OCI-LY7 (cell line): ENCODE results near the gene MDGA2. TPM values are rescaled to one million over a fixed set of nuclear protein-coding genes. Genes with fewer than 3 reads are reported as not detected.
"Not testable (repeated sequence)": the region's sequence is repeated elsewhere in the genome, so short reads cannot be mapped to it uniquely, and the experiment has no call there.

Experiments used
- BruUV-seq: library from RNA; stranded (reverse); fragments of 400-500 nt; replicated peaks from 2 replicates; lab custom pipeline; 2021; lab: Mats Ljungman, UMichigan
- CTCF ChIA-PET: fragments of 300-600 bp; sonication (Branson Sonifier 250); formaldehyde crosslinking; loops from one replicate; lab custom pipeline; 2022; ENCODE audit warnings: antibody characterized with exemption; ENCODE audit not compliant: unreplicated experiment; lab: Charles Lee
- POLR2A ChIA-PET: fragments of 300-600 bp; sonication (Branson Sonifier 250); formaldehyde crosslinking; loops from one replicate; lab custom pipeline; 2022; ENCODE audit warnings: antibody characterized with exemption; lab: Charles Lee
- DNase-seq: peaks from one replicate; pipeline ENCODE4 v3.0.0-alpha.2; 2015; ENCODE audit warnings: low spot score
- H2AFZ ChIP-seq: fragments of 200-600 bp; sonication (generic), shearing (Covaris generic); 2 replicates; pipeline ENCODE4 v1.6.1; 2014; ENCODE audit warnings: mild to moderate bottlenecking, antibody characterized with exemption, low read length, moderate library complexity
- H3K27ac ChIP-seq: fragments of 200-600 bp; sonication (generic); 2 replicates; pipeline ENCODE4 v1.5.1; 2014; ENCODE audit warnings: mixed run types, low read depth, mild to moderate bottlenecking, moderate library complexity, low read length, inconsistent platforms; ENCODE audit not compliant: poor library complexity, severe bottlenecking
- H3K36me3 ChIP-seq: fragments of 200-600 bp; sonication (generic); 2 replicates; pipeline ENCODE4 v1.6.1; 2014; ENCODE audit warnings: mild to moderate bottlenecking, antibody characterized with exemption, low read length, moderate library complexity, mixed read lengths; ENCODE audit not compliant: insufficient read depth
- H3K4me1 ChIP-seq: fragments of 200-600 bp; sonication (generic); 2 replicates; pipeline ENCODE4 v1.5.1; 2014; ENCODE audit warnings: mild to moderate bottlenecking, low read length; ENCODE audit not compliant: insufficient read depth, poor library complexity, severe bottlenecking
- H3K4me2 ChIP-seq: fragments of 200-600 bp; sonication (generic); 2 replicates; pipeline ENCODE4 v1.6.1; 2014; ENCODE audit warnings: mild to moderate bottlenecking, low read length
- H3K4me3 ChIP-seq: fragments of 200-600 bp; sonication (generic); 2 replicates; pipeline ENCODE4 v1.5.1; 2014; ENCODE audit warnings: mild to moderate bottlenecking, low read depth, low read length; ENCODE audit not compliant: poor library complexity, severe bottlenecking
- H3K79me2 ChIP-seq: fragments of 200-600 bp; sonication (generic); 2 replicates; pipeline ENCODE4 v1.6.1; 2016; ENCODE audit warnings: low read depth, mild to moderate bottlenecking, low read length, moderate library complexity, mixed read lengths; ENCODE audit not compliant: insufficient read depth
- H3K9me2 ChIP-seq: fragments of 200-600 bp; sonication (generic); 2 replicates; pipeline ENCODE4 v1.6.1; 2016; ENCODE audit warnings: mild to moderate bottlenecking, low read length, mixed read lengths; ENCODE audit not compliant: insufficient read depth
- H3K9me3 ChIP-seq: fragments of 200-600 bp; sonication (generic); 2 replicates; pipeline ENCODE4 v1.6.1; 2014; ENCODE audit warnings: mild to moderate bottlenecking, mixed run types, low read length, mixed read lengths
- H4K20me1 ChIP-seq: fragments of 200-600 bp; sonication (generic); 2 replicates; pipeline ENCODE4 v1.6.1; 2014; ENCODE audit warnings: mild to moderate bottlenecking, antibody characterized with exemption, low read length, moderate library complexity, mixed read lengths; ENCODE audit not compliant: insufficient read depth
- EZH2phosphoT487 ChIP-seq: fragments of 200-600 bp; sonication (generic); IDR thresholded peaks from 2 replicates; pipeline ENCODE4 v1.6.1; 2018; ENCODE audit warnings: low read depth, borderline replicate concordance, mild to moderate bottlenecking, mixed run types, antibody characterized with exemption, low read length, moderate library complexity, mixed read lengths
- intact Hi-C: fragments of 100-400 bp; cut with micrococcal nuclease; formaldehyde crosslinking; loops from one replicate; pipeline ENCODE4 v1.10.0; 2022; ENCODE audit not compliant: unreplicated experiment
- total RNA-seq, 2 experiments: library from RNA; depleted of rRNA in 1 of 2; stranded (reverse); fragments of >200 nt in 1 of 2; shearing (Covaris generic) in 1 of 2; gene quantifications; 2 replicates each; pipeline ENCODE4 v1.2.3, GENCODE V29; 2014 to 2022
- TF ChIP-seq, protein P1 (sequence below): fragments of 200-600 bp; sonication (generic); conservative IDR thresholded peaks from 2 replicates; pipeline ENCODE4 v1.5.1; 2014; ENCODE audit warnings: mild to moderate bottlenecking, antibody characterized with exemption, low read length, moderate library complexity, mixed read lengths

Gene MDGA2
- total RNA-seq, 2 experiments from 2014 or later: not detected

DNA sequence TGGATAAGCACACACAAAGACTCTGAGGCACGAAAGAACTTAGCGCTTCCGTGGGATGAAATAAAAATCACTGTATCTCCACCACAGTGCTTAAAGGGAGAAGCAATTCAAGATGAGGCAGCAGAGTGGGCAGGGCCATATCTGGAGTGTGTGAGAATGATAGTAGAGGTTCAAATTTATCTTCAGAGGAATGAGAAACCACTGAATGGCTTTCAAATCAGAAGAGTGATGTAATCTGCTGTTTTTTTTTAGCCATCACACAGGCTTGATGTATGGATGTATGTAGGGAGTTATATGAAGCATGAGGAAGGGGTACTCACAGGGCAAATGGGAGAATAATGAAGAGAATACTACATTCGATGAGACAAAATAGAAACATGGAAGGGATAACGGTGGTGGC, 24.1 kb downstream of the MDGA2 start:
- ChIA-PET POLR2A (no interaction called here), CTCF (no interaction called here)
- H3K4me2 ChIP-seq: no peak overlapping the region
- no peak overlapping the region for H3K27ac ChIP-seq
- H4K20me1 ChIP-seq: no peaks in the 10 kb centered on the region
- H3K79me2 ChIP-seq: no peaks in the 10 kb centered on the region
- intact Hi-C loops: no loop called here
- no peak overlapping the region for H3K4me3 ChIP-seq
- TF ChIP-seq, protein P1, sequence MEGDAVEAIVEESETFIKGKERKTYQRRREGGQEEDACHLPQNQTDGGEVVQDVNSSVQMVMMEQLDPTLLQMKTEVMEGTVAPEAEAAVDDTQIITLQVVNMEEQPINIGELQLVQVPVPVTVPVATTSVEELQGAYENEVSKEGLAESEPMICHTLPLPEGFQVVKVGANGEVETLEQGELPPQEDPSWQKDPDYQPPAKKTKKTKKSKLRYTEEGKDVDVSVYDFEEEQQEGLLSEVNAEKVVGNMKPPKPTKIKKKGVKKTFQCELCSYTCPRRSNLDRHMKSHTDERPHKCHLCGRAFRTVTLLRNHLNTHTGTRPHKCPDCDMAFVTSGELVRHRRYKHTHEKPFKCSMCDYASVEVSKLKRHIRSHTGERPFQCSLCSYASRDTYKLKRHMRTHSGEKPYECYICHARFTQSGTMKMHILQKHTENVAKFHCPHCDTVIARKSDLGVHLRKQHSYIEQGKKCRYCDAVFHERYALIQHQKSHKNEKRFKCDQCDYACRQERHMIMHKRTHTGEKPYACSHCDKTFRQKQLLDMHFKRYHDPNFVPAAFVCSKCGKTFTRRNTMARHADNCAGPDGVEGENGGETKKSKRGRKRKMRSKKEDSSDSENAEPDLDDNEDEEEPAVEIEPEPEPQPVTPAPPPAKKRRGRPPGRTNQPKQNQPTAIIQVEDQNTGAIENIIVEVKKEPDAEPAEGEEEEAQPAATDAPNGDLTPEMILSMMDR: no peak
- TF ChIP-seq EZH2phosphoT487: no peak
- no peak for DNase-seq
- no peaks in the 10 kb centered on the region for H3K9me2 ChIP-seq
- H3K36me3 ChIP-seq: no peaks in the 10 kb centered on the region
- H2AFZ ChIP-seq: no peak overlapping the region
- BruUV-seq: no TSS peak
- H3K9me3 ChIP-seq: no peaks in the 10 kb centered on the region
- H3K4me1 ChIP-seq: no peaks in the 10 kb centered on the region

DNA sequence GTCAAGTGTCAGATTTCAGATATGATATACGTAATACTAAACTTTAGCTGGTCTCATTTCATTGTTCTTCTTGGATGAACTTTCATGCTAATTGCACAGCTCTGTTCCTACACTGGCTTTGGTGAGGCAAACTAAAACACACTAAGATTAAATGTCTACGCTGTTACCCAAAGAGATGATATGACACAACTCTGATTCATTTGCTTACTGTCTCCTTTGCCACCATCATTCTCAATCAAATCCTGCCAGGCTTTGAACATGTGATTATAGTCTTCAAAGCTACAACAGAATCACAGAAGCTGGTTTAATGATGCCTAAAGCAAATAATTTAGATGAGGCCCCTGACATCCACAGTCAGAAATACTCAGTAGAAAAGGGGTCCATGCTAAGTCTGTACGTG, 37.7 kb downstream of the MDGA2 start:
- ChIA-PET POLR2A (interaction anchor here (0.9 kb wide), 1 partner anchor 9 kb away, joined by 3 read pairs; no protein-coding TSS in a partner anchor), CTCF (no interaction called here)
- no peak overlapping the region for H3K4me3 ChIP-seq
- no peaks in the 10 kb centered on the region for H3K9me3 ChIP-seq
- H2AFZ ChIP-seq: no peak overlapping the region
- no peak for DNase-seq
- no peak for TF ChIP-seq EZH2phosphoT487
- TF ChIP-seq, protein P1: no peak
- H3K4me1 ChIP-seq: no peaks in the 10 kb centered on the region
- H3K4me2 ChIP-seq: no peak overlapping the region
- no peak overlapping the region for H3K27ac ChIP-seq
- H4K20me1 ChIP-seq: no peaks in the 10 kb centered on the region
- no peaks in the 10 kb centered on the region for H3K36me3 ChIP-seq
- H3K79me2 ChIP-seq: no peaks in the 10 kb centered on the region
- no peaks in the 10 kb centered on the region for H3K9me2 ChIP-seq
- BruUV-seq: no TSS peak
- intact Hi-C loops: no loop called here

GRCh38 chr14:47626151-47627035, 49.0 kb downstream of the MDGA2 start:
- H3K27ac ChIP-seq: no peak overlapping the region
- no peak overlapping the region for H3K4me2 ChIP-seq
- BruUV-seq: no TSS peak
- no peaks in the 10 kb centered on the region for H3K36me3 ChIP-seq
- ChIA-PET CTCF (no interaction called here), POLR2A (no interaction called here)
- H3K4me3 ChIP-seq: no peak overlapping the region
- no peaks in the 10 kb centered on the region for H3K9me3 ChIP-seq
- intact Hi-C loops: no loop called here
- no peak overlapping the region for H2AFZ ChIP-seq
- no peak for TF ChIP-seq EZH2phosphoT487
- TF ChIP-seq, protein P1: no peak
- H4K20me1 ChIP-seq: no peaks in the 10 kb centered on the region
- no peaks in the 10 kb centered on the region for H3K9me2 ChIP-seq
- H3K4me1 ChIP-seq: no peaks in the 10 kb centered on the region
- no peak for DNase-seq
- H3K79me2 ChIP-seq: no peaks in the 10 kb centered on the region

DNA sequence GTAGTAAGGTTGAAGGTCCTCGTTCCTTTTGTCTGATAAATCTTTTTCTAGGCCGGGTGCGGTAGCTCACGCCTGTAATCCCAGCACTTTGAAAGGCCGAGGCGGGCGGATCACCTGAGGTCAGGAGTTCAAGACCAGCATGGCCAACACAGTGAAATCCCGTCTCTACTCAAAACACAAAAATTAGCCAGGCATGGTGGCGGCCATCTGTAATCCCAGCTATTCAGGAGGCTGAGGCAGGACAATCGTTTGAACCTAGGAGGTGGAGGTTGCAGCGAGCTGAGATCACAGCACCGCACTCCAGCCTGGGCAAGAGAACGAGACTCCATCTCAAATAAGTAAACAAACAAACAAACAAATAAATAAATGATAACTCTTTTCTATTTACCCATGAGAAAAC, 51.3 kb downstream of the MDGA2 start:
- CTCF ChIA-PET, H2AFZ ChIP-seq, H3K4me3 ChIP-seq, H4K20me1 ChIP-seq, H3K9me2 ChIP-seq, H3K79me2 ChIP-seq, BruUV-seq, intact Hi-C loops, H3K27ac ChIP-seq, H3K4me2 ChIP-seq, DNase-seq, H3K9me3 ChIP-seq, H3K4me1 ChIP-seq, H3K36me3 ChIP-seq: not testable (repeated sequence)
- POLR2A ChIA-PET: interaction anchor here (1.2 kb wide), 1 partner anchor 37 kb away, joined by 3 read pairs; no protein-coding TSS in a partner anchor
